HG03460 (cell line): ENCODE data around the gene FHIP1B.

Experiments used
- ATAC-seq: cut with Tn5 transposase; IDR thresholded peaks from one replicate; pipeline ENCODE4 v1.9.1; 2021; ENCODE audit not compliant: unreplicated experiment

The FHIP1B gene

DNA sequence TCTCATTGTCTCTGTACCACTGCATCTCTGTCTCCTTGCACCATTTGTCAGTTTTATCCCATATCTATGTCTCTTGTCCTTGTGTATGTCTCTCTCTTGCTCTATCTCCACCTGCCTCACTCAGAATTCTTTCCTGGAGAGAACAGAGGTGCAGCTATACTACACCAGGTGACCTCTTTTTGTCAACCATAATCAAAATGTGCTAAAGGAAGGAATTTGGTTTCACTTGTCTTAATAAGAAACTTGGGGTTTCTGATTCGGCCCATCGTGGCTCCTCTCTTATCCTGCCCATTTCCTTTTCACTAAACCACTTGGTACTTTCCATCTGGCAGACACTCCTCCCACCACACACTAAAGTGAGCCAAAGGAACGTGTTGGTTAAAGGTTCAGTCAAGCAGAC, 31.1 kb downstream of the FHIP1B start:
- ATAC-seq: peak; percentile 82

DNA sequence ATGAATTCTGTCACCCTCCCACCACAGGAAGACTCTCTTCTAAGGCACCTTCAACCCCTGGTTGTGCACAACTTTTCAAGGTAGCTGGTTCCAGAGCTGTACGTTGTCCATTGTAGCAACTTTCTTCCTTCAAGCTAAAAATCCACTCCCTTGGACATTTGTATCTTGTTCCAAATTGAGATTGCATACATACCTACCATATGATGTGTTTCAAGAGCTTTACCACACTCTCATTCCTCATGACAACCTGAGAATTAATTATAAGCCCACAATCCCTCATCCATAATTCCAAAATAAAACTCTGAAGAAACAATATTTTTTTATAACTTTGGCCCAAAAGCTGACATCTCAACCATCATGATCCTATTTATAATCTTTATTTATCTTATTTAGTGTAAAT, 32.4 kb downstream of the FHIP1B start:
- no peak for ATAC-seq

DNA sequence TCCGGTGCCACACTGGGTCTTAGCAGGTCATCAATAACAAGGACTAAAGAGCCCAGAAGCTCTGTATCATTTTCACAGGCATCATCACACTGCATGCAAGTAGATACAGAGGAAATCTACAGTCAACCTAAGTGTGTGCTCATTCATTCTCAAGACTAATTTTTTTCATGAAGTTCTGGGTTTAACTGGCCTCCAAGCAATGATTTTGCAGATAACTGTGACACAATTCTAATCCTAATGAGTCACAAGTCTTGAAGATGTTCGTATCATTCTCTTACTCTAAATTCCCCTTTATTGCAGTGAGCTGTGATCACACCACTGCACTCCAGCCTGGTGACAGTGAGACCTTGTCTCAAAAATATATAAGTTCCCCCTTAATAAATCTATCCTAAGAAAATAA, 33.0 kb downstream of the FHIP1B start:
- ATAC-seq: no peak

DNA sequence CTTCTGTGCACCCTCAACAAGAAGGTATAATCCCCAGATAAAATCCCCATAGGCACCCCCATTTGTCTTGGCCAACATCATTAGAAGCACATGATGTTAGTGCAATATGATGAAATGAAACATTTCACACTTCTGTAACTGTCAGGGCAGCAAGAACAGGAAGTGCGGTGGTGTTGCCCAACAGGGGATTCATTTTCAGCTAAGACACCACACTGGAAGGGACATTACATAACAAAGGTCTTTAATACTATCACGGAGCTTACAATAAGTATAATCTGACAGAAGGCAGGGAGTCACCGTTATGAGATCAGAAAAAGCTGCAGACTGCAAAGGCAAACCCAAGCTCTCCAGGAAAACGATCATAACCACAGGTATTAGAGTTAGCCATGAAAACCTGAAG, 33.5 kb downstream of the FHIP1B start:
- no peak for ATAC-seq

DNA sequence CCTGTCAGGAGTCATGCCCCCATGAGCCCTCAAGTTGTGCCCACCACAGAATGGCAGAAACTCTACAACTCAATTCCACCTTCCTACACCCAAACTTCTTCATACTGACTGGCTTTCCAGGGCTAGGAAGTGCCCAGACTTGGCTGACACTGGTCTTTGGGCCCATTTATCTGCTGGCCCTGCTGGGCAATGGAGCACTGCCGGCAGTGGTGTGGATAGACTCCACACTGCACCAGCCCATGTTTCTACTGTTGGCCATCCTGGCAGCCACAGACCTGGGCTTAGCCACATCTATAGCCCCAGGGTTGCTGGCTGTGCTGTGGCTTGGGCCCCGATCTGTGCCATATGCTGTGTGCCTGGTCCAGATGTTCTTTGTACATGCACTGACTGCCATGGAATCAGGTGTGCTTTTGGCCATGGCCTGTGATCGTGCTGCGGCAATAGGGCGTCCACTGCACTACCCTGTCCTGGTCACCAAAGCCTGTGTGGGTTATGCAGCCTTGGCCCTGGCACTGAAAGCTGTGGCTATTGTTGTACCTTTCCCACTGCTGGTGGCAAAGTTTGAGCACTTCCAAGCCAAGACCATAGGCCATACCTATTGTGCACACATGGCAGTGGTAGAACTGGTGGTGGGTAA, 35.1 kb downstream of the FHIP1B start, which contains the start of gene OR52W1:
Gene OR52W1, plus strand, starts transcription at position 51 of the 637 bp plus-strand sequence. Its CDS starts 0 bp downstream, at position 51.
- ATAC-seq: no peak

DNA sequence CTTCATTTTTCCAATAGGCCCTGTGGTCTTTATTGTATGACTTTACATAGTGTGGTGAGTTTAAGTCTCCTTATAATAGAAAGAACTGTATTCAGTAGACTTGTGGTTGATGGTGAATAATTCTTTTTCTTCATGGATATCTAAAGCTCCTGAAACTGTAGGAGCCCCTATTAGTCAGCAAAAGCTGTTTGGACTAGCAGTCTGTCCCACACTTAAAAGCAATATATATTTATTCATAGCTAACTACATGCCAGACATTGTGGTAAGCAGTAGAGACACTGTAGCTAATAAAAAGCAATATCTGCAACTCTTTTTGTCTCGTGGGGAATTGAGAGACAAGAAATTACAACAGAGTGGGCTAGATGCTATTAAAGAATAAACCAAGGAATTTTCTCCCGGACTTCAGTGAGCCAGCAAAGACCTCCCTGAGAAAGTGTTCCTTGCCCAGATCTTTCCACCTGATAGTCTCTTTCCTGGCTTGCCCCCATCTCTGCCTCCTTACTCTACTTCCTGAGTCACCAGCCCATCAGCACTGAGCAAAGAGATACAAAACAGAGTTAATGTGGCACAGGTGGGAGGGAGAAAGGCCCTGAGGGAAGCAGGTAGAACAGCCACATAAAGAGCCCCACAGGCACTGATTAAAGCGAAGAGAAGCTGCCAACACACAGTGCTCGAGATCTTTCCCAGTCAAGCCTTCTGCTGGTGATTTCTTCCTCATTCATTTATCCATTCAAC, 36.8 kb downstream of the FHIP1B start:
- ATAC-seq: no peak

DNA sequence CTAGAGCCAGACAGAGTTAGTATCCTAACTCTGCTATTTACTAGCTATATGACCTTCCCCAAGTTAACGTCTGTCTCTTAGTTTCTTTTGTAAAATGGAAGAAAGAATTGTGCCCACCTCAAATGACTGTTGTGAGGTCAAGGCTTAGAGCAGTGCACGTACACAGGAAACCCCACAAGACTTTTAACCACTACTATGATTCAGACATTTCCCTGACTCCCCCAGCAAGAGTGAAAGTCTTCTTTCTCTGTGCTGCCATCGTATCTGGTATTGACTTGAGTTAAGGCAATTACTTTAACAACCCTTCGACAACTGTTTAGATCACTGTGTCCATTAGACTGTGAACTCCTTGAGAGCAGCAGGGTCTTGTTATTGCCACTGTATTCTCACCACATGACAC, 38.0 kb downstream of the FHIP1B start:
- ATAC-seq: peak; percentile 72

DNA sequence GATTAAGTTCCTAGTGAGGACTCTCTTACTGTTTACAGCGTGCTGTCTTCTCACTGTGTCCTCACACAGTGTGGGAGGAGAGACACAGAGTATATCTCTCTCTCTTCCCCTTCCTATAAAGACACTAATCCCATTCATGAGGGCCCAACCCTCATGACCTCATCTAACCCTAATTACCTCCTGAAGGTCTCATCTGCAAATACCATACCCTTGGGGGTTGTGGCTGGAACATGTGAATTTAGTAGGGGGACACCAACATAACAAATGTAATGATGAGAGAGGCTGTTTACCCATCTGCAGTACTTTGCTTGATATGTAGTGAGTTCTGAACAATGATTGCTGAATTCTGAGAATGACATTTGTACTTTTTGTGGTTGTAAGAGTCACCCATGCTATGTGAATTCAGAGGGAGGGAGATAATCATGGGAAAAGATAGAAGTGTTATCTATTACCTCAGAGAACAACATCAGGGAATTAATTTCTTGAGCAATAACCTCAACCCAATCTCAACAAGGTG, 40.3 kb downstream of the FHIP1B start:
- ATAC-seq: no peak

DNA sequence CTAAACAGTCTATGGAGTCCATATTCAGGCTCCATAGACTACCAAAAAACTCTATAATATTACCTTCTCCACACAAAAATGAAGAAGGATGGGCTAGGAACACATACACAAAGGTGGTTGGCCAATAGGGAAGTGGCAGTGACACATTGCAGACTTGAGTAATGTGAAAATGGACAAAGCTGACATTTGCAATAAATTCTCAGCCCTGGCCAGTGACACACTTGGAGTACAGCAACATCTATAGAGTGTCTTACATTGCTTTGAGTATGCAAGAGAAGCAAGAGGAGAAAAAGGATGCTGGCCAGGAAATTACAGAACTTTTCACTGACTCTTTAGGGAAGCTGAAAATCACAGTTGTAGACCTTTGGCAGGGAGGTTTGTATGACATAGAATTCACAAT, 42.7 kb downstream of the FHIP1B start:
- no peak for ATAC-seq

DNA sequence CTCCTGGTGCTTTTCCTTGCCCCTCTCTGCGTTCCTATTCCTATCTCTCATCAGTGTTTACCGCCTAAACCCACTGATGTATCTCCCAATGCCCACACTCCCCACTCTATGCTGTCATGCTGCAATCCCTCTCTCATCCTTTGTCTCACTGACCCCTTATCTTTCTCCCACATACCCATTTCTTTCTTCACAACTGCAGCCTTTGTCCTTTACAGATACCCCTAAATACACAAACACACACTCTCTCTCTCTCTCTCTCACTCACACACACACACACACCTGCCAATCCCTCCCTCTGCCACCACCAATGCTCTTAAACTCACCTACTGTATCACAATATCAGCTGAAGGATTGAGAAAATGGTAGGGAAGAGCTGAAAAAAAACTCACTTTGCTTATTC, 59.0 kb downstream of the FHIP1B start:
- ATAC-seq: no peak

DNA sequence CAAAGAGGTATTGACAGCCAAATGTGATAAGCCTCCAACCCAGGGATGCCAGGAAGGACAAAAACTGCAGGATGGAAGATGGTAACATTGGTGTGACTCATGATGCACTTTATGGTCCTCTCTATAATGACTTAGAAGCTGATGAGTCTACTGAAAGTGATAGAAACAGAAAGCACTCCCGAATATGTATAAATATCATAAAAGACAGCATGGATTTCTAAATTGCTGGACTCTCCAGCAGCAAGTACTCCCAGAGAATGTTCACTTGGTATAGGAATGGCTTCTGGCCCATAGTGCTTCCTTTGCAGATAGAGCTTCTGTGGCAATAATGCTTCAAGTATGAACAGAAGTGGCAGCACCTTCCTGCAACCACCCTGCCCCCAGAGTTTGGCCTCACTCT, 64.2 kb downstream of the FHIP1B start, which contains the start of gene OR52B2:
Gene OR52B2, minus strand, starts transcription at position 101 of the 400 bp plus-strand sequence. Its CDS starts 0 bp downstream, at position 101.
- no peak for ATAC-seq
